Endothelial cell of umbilical vein (primary cell): ENCODE results near the gene C8A.

Source experiments
- EZH2 ChIP-seq: IDR thresholded peaks from 2 replicates; pipeline ENCODE4 v1.6.1; 2012; ENCODE audit warnings: borderline replicate concordance, low read depth, mild to moderate bottlenecking, moderate library complexity, low read length, inconsistent platforms; ENCODE audit not compliant: severe bottlenecking
- GATA2 ChIP-seq: IDR thresholded peaks from 2 replicates; pipeline ENCODE4 v1.7.0; 2011; ENCODE audit warnings: low read depth, mild to moderate bottlenecking, moderate library complexity, mixed read lengths, low read length; ENCODE audit not compliant: insufficient read length, insufficient read depth
- JUN ChIP-seq: IDR thresholded peaks from 2 replicates; pipeline ENCODE4 v1.6.1; 2011; ENCODE audit warnings: borderline replicate concordance, low read depth; ENCODE audit not compliant: insufficient read length, insufficient read depth
- MAX ChIP-seq: IDR thresholded peaks from 2 replicates; pipeline ENCODE4 v1.6.1; 2011; ENCODE audit not compliant: insufficient read depth, insufficient read length
- MYC ChIP-seq: IDR thresholded peaks from one replicate; pipeline ENCODE4 v1.6.1; 2011; ENCODE audit warnings: mild to moderate bottlenecking, low read depth, low read length
- POLR2A ChIP-seq: IDR thresholded peaks from 2 replicates; pipeline ENCODE4 v1.6.1; 2012; ENCODE audit warnings: low read depth, mild to moderate bottlenecking, control low read depth, low read length
- POLR2AphosphoS5 ChIP-seq: IDR thresholded peaks from 2 replicates; pipeline ENCODE4 v1.6.1; 2012; ENCODE audit warnings: low read depth, mild to moderate bottlenecking, control low read depth, low read length, moderate library complexity; ENCODE audit not compliant: insufficient read depth
- TF ChIP-seq, protein P1 (sequence below), 2 donors: IDR thresholded peaks; 1 replicate in 1 of 2; 2 replicates in 1 of 2; pipeline ENCODE4 v1.5.1; 2011; ENCODE audit warnings: low read length in 2 of 2, mild to moderate bottlenecking in 2 of 2, moderate library complexity in 2 of 2, control low read depth in 1 of 2, inconsistent platforms in 1 of 2, low read depth in 1 of 2; ENCODE audit not compliant: insufficient read depth in 1 of 2; ENCODE audit errors: extremely low read depth in 1 of 2

DNA sequence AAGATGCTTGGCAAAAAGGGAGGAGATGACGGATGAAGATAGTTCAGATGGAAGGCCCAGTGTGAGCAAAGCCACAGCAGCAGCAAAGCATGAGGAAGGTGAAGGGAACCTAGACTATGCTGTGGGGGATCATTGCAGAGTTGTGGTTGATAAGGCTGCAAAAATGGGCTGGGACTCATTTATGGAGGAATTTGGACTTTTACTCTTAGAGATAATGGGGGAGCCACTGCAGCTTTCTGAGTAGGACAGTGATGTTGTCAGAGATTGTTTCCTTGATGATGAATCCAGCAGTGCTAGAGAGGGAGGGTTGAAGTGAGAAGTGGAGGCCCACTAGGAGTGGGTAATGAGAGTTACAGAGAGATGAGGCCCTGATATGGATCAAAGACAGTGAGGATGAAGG lies 2.1 kb upstream of the C8A start:
- TF ChIP-seq, protein P1, sequence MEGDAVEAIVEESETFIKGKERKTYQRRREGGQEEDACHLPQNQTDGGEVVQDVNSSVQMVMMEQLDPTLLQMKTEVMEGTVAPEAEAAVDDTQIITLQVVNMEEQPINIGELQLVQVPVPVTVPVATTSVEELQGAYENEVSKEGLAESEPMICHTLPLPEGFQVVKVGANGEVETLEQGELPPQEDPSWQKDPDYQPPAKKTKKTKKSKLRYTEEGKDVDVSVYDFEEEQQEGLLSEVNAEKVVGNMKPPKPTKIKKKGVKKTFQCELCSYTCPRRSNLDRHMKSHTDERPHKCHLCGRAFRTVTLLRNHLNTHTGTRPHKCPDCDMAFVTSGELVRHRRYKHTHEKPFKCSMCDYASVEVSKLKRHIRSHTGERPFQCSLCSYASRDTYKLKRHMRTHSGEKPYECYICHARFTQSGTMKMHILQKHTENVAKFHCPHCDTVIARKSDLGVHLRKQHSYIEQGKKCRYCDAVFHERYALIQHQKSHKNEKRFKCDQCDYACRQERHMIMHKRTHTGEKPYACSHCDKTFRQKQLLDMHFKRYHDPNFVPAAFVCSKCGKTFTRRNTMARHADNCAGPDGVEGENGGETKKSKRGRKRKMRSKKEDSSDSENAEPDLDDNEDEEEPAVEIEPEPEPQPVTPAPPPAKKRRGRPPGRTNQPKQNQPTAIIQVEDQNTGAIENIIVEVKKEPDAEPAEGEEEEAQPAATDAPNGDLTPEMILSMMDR (IDR thresholded peaks at IDR 0.05; ENCODE audit: extremely low read depth in 1 of 2, insufficient read depth in 1 of 2, low read depth in 1 of 2, low read length in 2 of 2), result no peak
- TF ChIP-seq MYC (no peak), EZH2 (no peak), POLR2AphosphoS5 (no peak), POLR2A (no peak), MAX (no peak), JUN (no peak), GATA2 (no peak)
